ENCODE results near the gene ITGB2. TPM values are rescaled to one million over a fixed set of nuclear protein-coding genes. Genes with fewer than 3 reads are reported as not detected.

The ITGB2 gene
- total RNA-seq, 1 experiment from 2014 or later = 1.5 TPM

- BruUV-seq (replicated peaks) = no TSS peak
- Histone ChIP-seq H3K9ac (ENCODE audit: low read length) (no peak overlapping the region), H3K4me3 (replicated peaks in 1 of 2; ENCODE audit: low read depth in 1 of 2, low read length in 2 of 2) (no peak overlapping the region), H3K27ac (ENCODE audit: low read depth, low read length) (no peak overlapping the region), H3K27me3 (ENCODE audit: insufficient read depth, low read length) (no peaks in the 10 kb centered on the region), H4K20me1 (ENCODE audit: insufficient read depth) (no peaks in the 10 kb centered on the region), H3K9me2 (ENCODE audit: insufficient read depth) (no peaks in the 10 kb centered on the region), H3K79me2 (ENCODE audit: insufficient read depth, low read length) (peaks cover 57% of the 10 kb centered on the region), H3K4me2 (ENCODE audit: low read length) (no peak overlapping the region), H3K9me3 (ENCODE audit: control insufficient read depth in 1 of 2, insufficient read depth in 1 of 2, low read depth in 1 of 2, low read length in 2 of 2) (no peaks in the 10 kb centered on the region), H2AFZ (ENCODE audit: low read depth, low read length, poor library complexity, severe bottlenecking) (no peak overlapping the region), H3K4me1 (ENCODE audit: control insufficient read depth in 1 of 2, insufficient read depth in 2 of 2, low read length in 2 of 2) (no peaks in the 10 kb centered on the region; a peak in 1 of 4 replicates), H3K36me3 (ENCODE audit: control insufficient read depth in 1 of 2, insufficient read depth in 2 of 2, low read length in 2 of 2) (peaks cover 32% of the 10 kb centered on the region in 2 experiments)
- DNase-seq (ENCODE audit: low read depth, low spot score) (no peak), ATAC-seq (no peak)
- TF ChIP-seq YY1 (IDR thresholded peaks at IDR 0.05; ENCODE audit: extremely low read depth, insufficient replicate concordance, low read depth, low read length) = no peak
- no peak for TF ChIP-seq EGR1 (IDR thresholded peaks at IDR 0.05; ENCODE audit: low read depth)
- no peak for TF ChIP-seq SRF (IDR thresholded peaks at IDR 0.05; ENCODE audit: low read depth)
- no peak for TF ChIP-seq ZNF274 (IDR thresholded peaks at IDR 0.05; ENCODE audit: low read depth, low read length)
- no peak for TF ChIP-seq JUND (IDR thresholded peaks at IDR 0.05)
- TF ChIP-seq SP1 (IDR thresholded peaks at IDR 0.05; ENCODE audit: low read depth) = no peak
- no peak for TF ChIP-seq POLR2AphosphoS5 (IDR thresholded peaks at IDR 0.05; ENCODE audit: low read depth, low read length)
- TF ChIP-seq ZBTB33 (IDR thresholded peaks at IDR 0.05; ENCODE audit: extremely low read depth, insufficient replicate concordance, low read length) = no peak
- TF ChIP-seq POLR2A (IDR thresholded peaks at IDR 0.05; ENCODE audit: borderline replicate concordance, extremely low read depth, insufficient read depth, insufficient read length) = no peak
- TF ChIP-seq CEBPB (IDR thresholded peaks at IDR 0.05; ENCODE audit: low read depth) = no peak
- TF ChIP-seq SIN3A (IDR thresholded peaks at IDR 0.05; ENCODE audit: low read depth) = no peak
- TF ChIP-seq CBX3 (IDR thresholded peaks at IDR 0.05; ENCODE audit: low read depth) = no peak
- no peak for TF ChIP-seq ELF1 (IDR thresholded peaks at IDR 0.05; ENCODE audit: borderline replicate concordance, low read depth)
- no peak for TF ChIP-seq FOSL1 (IDR thresholded peaks at IDR 0.05; ENCODE audit: low read depth)
- no peak for TF ChIP-seq RAD21 (IDR thresholded peaks at IDR 0.05; ENCODE audit: low read depth)
- TF ChIP-seq REST (IDR thresholded peaks at IDR 0.05; ENCODE audit: low read depth) = no peak
- no peak for TF ChIP-seq ZFX (IDR thresholded peaks at IDR 0.05)
- intact Hi-C loops (cut with micrococcal nuclease) = no loop called here
- ChIA-PET RAD21 (ENCODE audit: low non-redundant PET in 1 of 2, low total read pairs in 2 of 2, uncharacterized antibody in 2 of 2, unreplicated experiment in 2 of 2) (no interaction called here), POLR2A (no interaction called here), CTCF (interaction anchor here (0.8 kb wide), 1 partner anchor 64 kb away, joined by 3 read pairs; no protein-coding TSS in a partner anchor)
Measured at GRCh38 chr21:44857127-44857892, 63.4 kb downstream of the ITGB2 start.
